Measurements from ENCODE around the gene UBA1. TPM values are rescaled to one million over a fixed set of nuclear protein-coding genes. Genes with fewer than 3 reads are reported as not detected.

Gene UBA1
- total RNA-seq, 1 experiment from 2014 or later: 275 TPM

- Histone ChIP-seq H3K4me1 (ENCODE audit: control insufficient read depth in 1 of 2, insufficient read depth in 2 of 2, low read length in 2 of 2) (no peaks in the 10 kb centered on the region), H3K4me3 (replicated peaks in 1 of 2; ENCODE audit: low read depth in 1 of 2, low read length in 2 of 2) (no peak overlapping the region), H3K36me3 (ENCODE audit: control insufficient read depth in 1 of 2, insufficient read depth in 2 of 2, low read length in 2 of 2) (no peaks in the 10 kb centered on the region), H4K20me1 (ENCODE audit: insufficient read depth) (no peaks in the 10 kb centered on the region), H2AFZ (ENCODE audit: low read depth, low read length, poor library complexity, severe bottlenecking) (no peak overlapping the region), H3K27ac (ENCODE audit: low read depth, low read length) (no peak overlapping the region), H3K9me3 (ENCODE audit: control insufficient read depth in 1 of 2, insufficient read depth in 1 of 2, low read depth in 1 of 2, low read length in 2 of 2) (no peaks in the 10 kb centered on the region), H3K79me2 (ENCODE audit: insufficient read depth, low read length) (no peaks in the 10 kb centered on the region), H3K27me3 (ENCODE audit: insufficient read depth, low read length) (no peaks in the 10 kb centered on the region), H3K4me2 (ENCODE audit: low read length) (no peak overlapping the region), H3K9ac (ENCODE audit: low read length) (no peak overlapping the region), H3K9me2 (ENCODE audit: insufficient read depth) (no peaks in the 10 kb centered on the region)
- BruUV-seq (replicated peaks): no TSS peak
- RAD21 ChIA-PET (ENCODE audit: low non-redundant PET in 1 of 2, low total read pairs in 2 of 2, uncharacterized antibody in 2 of 2, unreplicated experiment in 2 of 2): no interaction called here
- no peak for DNase-seq (ENCODE audit: low read depth, low spot score)
- TF ChIP-seq ZBTB33 (IDR thresholded peaks at IDR 0.05; ENCODE audit: extremely low read depth, insufficient replicate concordance, low read length): no peak
- TF ChIP-seq SP1 (IDR thresholded peaks at IDR 0.05; ENCODE audit: low read depth): no peak
- TF ChIP-seq EGR1 (IDR thresholded peaks at IDR 0.05; ENCODE audit: low read depth): no peak
- TF ChIP-seq TCF7L2 (IDR thresholded peaks at IDR 0.05; ENCODE audit: borderline replicate concordance, extremely low read depth, insufficient read depth, insufficient read length): no peak
- no peak for TF ChIP-seq CBX3 (IDR thresholded peaks at IDR 0.05; ENCODE audit: low read depth)
- TF ChIP-seq CTCF (IDR thresholded peaks at IDR 0.05 in 2 of 3, conservative IDR thresholded peaks at IDR 0.05 in 1 of 3; ENCODE audit: borderline replicate concordance in 1 of 3, insufficient read depth in 1 of 3, low read depth in 2 of 3, low read length in 2 of 3): no peak
- no peak for TF ChIP-seq POLR2AphosphoS5 (IDR thresholded peaks at IDR 0.05; ENCODE audit: low read depth, low read length)
- CTCF ChIA-PET: no interaction called here
- intact Hi-C loops (cut with micrococcal nuclease): no loop called here
- no peak for ATAC-seq
- POLR2A ChIA-PET: no interaction called here
Observed at GRCh38 chrX:47174376-47174775, 19.3 kb upstream of the UBA1 start.
